GM20431 (cell line): ENCODE results near the gene PARP16.

Source experiments
- in situ Hi-C: fragments of 300-500 bp; cut with MseI, MboI; formaldehyde crosslinking; loops from one replicate; pipeline ENCODE4 v1.15.0; 2020; ENCODE audit warnings: low sequenced_read_pairs; ENCODE audit not compliant: unreplicated experiment

PARP16 gene, protein sequence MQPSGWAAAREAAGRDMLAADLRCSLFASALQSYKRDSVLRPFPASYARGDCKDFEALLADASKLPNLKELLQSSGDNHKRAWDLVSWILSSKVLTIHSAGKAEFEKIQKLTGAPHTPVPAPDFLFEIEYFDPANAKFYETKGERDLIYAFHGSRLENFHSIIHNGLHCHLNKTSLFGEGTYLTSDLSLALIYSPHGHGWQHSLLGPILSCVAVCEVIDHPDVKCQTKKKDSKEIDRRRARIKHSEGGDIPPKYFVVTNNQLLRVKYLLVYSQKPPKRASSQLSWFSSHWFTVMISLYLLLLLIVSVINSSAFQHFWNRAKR

DNA sequence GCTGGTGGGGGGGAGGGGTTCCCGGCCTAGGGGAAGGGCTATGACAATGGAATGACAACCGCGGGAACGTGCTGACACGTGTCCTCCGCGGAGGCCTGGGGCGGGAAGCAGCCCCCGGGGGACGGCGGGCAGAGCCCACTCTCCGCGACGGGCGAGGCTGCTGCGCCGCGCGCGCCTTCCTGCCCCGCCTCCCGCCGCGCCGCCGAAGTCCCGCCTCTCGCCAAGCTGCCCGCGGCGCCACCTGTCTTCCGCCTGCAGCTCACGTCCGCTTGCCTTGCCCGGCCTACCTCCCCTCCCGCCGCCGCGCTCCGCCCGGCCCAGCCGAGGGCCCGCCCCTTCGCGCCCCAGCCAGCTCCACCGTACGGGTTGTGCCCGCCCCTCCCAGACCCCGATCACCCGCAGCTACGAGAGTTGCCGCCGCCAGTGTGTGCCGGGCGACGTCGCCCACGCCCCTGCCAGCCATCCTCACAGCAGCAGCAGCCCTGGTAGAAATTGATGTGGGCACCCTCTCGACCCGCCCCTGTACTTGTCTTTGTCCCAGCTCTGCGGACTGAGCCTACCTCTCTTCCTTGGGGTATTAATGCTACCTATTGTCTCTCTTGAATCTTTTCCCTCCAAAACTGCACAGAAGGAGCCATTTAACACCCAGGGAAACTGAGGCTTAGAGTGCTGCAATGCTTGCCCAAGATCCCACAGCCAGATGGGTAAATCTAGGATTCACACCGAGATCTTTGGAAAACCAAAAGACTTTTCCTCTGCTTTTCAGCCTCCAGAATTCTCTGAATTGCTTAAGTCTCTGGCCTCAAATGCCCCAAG is at the start of gene PARP16:
PARP16 (minus strand) TSS at position 180 of the 816 bp plus-strand sequence. CDS start 457 bp downstream, outside the sequence.
- in situ Hi-C loops: loop anchor here (10.0 to 25.0 kb wide), 2 partner anchors 102 to 250 kb away; partner anchors contain the start of genes CLPX, MTFMT and SLC51B

DNA sequence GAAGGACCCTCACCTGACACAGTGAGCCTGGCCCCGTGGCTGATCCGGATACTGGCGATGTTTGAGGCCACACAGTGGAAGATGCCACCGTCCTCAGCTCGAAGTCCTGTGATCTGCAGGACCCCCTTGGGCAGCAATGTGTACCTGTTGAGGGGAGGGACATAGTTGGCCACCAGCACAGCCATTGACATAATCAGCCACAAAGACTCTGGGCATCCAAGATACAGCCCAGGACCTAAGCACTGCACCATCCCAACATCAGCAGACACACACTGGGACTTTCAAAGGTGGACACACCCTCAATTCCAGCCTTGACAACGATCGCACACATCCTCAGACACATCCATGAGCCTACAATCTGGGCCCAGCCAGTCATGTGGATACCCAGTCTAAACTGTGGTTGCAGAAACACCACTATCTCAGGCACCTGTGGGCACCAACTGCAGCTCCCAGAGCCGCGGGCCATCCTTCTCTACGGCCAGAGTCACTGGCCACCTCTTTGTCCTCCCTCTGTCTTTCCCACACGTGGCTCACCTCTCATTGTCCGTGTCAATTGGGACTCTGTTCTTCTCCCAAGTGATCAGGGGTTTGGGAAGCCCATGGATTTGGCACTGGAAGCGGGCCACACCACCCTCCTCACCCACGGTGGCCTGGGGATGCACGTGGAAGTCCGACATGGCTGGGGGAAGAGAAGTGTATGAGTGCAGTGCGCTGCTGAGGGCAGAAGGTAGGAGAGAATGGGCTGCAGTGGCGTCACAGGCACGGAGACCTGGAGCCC is 48.8 kb upstream of the PARP16 start:
- in situ Hi-C loops: no loop called here

DNA sequence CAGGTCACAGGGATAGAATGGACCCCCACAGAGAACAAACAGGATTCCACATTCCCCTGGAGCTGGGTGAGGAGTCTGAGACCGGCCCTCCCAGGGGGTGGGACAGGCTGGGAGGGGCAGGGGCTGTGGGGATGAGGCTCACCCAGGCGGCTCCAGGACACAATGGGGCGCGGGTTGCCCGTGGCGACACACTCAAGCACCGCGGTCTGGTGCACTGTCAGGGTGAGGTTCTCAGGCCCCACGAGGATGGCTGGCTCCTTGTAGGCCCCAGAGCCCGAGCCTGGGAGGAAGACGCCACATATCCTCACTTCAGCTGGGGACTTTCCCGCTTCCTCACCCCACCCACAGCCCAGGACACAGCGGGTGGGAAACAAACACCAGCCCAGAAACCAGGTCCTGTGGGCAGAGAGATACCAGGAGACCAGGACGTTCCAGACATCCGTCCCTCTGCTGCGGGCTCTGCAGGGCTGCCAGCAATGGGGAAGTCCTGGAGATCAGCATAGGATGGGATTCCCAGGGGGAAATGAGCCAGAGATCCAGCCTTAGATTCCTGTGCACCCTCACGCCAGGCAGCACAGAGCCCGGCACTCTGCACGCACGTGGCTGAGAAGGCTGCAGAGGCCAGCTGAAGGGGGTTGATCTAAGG is 48.0 kb upstream of the PARP16 start:
- in situ Hi-C loops: no loop called here

DNA sequence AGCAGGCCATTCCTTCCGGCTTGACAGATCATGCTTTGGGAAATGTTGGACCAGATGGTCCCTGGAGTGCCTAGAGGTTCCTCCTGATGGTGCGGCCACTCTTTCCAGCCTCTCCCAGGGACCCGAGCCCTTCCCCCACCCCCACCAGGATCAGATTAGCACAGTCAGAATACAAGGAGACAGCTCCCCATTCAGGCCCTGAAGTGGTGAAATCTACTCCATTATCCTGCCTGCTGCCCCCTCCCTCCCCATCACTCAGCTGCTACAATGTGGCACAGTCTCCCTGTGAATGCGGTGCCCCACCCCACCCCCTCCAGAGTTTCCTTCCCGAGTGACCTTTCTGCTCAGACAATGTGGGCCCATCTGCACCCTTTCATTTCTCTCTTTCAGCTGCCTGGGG is 47.2 kb upstream of the PARP16 start:
- in situ Hi-C loops: no loop called here

DNA sequence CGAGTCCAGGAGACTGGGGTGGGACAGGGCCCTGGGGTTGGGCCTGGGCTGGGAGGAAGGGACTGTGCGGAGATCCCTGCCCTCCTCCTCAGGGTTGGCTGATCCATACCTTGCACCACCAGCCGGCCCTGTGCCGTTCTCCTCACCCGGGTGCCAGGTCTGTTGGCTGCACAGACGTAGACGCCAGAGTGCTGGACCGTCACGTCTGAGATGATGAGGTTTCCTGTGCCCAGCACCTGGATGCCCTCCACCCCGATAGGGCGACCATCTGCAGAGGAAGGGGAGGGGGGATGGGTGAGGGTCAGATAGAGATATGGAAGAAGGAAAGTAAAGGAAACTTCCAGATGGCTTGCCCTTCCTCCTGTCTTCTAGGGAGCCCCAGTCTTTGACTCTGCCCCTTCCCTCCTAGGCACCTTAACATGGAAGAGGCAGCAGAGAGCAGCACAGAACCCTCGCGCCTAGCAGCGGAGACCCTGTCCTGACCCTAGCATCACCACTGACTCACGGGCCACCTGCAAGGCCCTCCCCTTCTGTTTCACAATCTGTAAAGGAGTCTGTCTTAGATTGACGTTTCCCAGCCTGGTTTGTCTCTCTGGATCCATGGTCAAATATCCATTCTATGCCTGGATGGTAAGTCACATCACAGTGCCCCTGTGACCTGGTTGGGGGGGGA is 46.6 kb upstream of the PARP16 start:
- in situ Hi-C loops: no loop called here

DNA sequence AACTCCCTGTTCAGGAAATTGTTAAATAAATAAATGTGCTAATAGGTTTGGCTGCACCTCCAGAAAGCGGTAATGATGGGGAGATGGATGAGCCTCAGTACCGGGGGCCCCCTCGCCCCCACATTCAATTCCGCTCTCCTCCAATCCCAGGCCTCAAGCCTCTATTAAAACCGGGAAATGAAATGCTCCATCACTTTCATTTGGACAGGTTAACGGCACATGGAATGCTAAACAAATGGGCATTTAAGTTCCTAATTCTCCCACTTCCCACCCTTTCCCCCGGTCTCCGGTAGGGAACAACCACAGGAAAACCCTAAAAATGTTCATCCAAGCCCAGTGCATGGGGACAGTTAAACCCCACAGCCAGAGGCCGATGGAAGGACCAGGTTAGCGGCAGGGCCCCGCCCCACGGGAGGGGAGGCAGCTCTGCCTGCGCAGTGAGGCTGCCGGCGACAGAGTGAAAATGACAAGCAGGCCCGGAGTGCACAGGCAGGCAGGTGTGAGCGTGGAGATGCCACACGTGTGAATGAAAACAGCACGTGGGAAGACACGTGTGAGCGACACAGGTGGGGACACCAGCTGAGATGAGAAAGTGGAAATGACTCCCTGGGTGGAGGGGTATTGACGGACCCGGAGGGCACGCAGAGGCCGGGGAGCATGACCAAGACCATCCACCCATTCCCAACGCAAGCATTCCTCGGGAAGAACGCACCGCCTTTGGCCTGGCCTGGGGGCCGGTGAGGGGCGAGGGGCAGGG is 45.9 kb upstream of the PARP16 start:
- in situ Hi-C loops: no loop called here

DNA sequence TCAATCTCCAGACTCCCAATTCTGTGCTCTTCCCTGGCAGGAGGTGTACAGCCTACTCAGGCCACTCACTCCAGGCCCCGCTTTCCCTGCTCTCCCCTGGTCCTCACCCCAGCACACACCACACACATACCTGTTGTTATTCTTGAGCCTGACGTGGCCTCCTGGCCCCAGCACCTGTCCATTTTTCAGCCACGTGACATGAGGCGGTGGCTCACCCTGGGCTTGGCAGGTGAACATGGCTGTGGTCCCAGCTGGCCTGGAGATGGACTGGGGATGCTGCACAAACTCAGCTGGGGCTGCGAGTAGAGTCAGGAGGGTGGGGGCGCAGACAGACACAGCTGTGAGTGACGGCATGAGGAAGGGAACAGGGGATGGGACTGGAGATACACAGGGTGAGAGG is 45.1 kb upstream of the PARP16 start:
- in situ Hi-C loops: no loop called here

DNA sequence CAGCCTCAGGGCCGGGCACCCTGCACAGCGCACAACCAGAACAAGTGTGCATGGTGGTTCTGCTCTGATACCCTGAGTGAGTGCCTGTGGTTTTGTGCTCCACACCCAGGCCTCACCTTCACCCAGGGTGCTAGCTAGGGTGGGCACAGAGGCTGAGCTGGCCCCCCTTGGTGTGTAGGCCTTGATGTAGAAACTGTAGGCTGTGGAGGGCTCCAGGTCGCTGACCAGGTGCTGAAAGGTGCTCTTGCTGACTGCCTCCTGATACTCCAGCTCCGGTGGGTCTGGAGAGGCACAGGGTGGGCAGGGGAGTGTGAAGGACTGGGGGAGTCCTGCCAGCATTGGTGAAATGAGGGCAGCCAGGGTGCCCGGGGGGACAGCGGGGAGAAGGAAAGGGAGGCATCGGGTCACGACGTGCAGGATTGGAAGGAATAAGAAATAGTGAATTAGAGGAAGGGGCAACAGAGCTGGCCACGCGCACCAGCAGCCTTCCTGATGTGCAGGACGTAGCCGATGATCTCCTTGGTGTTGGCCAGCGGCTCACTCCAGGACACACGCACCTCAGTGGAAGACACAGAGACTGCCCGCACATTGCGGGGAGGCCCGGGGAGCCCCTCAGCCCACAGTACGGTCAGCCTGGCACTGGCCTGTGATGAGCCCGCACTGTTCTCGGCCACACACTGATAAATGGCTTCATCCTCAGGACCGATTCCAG is 44.4 kb upstream of the PARP16 start:
- in situ Hi-C loops: no loop called here

DNA sequence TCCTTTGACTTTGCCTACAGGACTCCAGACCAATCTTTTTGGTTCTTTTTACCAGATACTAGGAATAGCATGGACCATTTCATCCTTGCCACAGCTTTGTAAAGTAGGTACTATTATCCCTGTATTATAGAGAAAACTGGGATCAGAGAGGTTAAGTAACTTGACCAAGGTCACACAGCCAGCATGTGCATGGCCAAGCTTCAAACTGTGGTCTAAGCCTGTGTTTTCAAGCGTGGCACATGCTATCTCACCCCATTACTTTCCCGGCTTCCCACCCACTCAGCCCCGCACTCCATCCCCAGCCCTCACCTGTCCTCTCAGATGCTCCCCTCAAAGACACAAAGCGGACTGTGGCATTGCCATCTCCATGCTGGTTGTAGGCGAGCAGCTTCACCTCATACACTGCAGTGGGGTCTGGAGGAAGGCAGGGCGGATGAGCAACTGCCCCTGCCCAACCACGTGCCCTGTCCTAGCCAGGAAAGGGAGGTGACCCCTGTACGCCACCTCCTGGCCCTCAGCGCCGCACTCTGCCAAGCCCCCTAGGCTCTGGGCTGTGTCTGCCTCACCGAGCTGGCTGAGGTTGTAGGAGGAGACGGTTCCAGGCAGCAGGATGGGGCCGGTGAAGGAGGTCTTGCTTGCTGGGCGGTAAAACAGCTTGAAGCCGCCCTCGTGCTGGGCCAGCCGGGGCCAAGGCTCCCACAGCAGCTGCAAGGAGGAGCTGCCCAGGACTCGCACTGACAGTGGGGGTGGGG is 43.5 kb upstream of the PARP16 start:
- in situ Hi-C loops: no loop called here

DNA sequence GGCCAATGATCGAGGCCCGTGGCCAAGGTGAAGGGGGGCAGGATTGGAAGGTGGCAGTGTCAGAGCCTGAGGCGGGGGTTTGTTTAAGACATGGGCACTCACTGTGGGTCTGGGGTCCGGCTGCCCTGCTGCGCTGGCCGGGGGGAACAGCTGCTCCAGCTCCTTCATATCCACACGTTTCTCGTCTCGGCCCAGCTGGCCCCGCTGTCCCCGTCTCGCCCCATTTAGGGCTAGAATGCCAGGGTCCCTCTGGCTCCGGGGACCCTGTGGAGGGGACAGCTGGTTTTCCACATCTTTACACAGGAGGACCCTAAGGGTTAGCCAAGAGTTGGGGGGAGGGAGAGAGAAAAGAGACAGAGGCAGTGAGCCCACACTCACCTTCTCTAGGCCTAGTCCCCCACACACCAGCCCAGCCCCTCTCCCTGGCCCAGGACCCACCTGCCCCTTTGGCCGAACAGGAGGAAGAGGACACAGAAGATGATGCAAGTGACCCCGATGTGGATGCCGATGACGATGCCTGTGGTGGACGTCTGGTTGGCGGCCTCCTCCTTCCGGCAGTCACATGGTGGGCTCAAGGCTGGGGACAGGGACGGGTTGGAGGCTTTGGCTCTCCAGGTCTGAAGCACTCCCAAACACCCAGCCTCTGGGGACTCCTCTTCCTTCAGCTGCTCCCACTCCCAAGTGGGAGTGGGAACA is 42.8 kb upstream of the PARP16 start:
- in situ Hi-C loops: no loop called here

DNA sequence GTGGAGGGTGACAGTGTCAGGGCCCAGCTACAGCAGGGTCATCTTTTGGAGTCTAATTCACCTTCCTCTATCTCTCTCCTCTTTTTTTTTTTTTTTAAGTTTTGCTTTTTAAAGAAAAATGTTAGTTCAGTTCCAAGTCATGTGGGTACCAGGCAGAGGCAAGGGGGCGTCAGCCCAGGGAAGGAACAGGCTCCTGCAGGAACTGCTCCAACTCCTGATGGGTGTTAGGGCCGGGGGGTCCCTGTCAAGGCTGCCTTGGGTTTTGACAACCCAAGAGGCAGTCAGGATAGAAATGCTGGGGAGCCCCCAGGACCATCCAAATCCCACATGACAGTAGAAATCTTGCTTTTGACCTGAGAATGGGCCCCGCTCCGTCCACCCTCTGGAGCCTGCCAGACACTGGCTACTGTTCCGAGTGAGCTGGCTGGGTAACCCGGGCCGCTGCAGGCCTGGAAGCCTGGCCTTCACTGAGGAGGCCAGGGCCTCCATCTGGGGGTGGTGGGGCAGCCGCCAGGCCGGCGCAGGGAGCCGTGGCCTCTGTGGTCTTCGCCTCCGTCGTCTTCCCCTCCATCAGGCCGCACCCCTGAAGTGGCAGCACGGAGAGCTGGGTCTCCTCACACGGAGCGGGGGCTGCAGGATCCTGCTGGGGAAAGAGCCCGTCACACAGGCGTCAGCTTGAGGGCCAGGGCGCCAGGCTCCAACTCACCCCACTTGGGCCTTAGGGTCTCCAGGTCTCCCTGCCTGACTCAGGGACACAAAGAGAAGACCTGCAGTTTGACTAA is 42.0 kb upstream of the PARP16 start:
- in situ Hi-C loops: no loop called here

DNA sequence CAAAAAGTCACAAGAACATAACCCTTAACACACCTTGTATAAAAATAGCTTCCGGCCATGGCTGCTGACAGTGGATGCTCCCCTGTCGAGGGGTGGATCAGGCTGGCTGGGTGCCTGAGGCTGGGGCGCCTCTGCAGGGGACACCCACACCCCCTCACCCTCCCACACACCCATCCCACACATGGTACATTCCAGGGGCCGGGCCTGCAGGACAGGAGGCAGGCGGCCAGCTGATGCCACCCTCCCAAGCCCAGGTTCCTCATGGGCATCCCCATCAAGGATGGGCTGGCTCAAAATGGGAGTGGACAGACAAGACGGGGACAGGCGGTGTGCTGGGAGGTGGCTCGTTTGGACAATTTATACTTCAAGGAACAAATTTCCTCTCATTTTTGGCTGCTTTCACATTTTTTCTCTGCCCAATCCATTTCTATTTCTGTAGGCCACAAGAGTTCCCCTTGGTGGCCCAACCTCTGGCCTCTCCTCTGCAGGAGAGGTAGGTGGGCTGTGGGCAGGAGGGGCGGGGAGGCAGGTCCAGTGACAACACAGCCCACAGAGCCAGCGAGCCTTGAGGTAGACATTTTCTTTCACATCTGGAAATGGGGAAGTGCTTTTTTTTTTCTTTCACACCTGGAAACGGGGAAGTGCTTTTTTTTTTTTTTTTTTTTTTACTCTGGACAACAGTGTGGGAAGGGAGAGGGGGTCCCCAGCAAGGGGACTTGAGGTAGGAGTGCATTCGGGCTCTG is 41.1 kb upstream of the PARP16 start:
- in situ Hi-C loops: no loop called here

DNA sequence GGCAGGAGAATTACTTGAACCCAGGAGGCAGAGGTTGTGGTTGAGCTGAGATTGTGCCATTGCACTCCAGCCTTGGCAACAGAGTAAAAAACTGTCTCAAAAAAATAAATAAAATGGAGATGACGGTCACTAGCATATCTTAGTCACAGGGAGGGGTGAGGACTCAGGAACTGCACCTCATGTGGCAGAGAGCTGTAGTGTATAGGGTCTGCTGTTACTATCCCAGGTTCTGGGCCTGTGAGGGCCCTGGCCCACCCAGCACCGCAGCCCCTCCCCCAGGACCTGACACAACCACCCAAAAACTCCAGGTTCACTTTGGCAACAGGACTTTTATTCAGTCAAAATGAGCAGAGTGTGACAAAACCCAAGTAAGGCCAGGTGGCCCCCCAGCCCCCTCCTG is 40.1 kb upstream of the PARP16 start:
- in situ Hi-C loops: no loop called here

DNA sequence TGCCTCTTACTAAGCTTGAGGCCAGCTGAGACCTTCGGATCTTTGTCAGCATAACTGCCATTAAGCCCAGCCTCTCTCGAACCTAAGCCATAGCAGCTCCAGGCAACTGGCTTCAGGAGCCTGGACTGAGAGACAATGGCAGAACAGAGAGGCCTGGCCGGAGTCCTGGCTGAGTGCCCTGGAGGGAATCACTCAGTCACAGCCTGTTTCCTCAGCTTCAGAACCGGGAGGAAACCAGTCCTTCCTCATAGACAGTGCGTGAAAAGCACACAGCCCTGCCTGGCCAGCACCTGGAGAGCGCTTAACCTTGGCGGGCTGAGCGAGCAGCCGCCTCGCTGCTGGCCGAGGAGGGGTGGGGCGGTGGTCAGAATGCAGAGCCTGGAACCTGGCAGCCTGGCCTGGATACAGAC is 39.4 kb upstream of the PARP16 start:
- in situ Hi-C loops: no loop called here

DNA sequence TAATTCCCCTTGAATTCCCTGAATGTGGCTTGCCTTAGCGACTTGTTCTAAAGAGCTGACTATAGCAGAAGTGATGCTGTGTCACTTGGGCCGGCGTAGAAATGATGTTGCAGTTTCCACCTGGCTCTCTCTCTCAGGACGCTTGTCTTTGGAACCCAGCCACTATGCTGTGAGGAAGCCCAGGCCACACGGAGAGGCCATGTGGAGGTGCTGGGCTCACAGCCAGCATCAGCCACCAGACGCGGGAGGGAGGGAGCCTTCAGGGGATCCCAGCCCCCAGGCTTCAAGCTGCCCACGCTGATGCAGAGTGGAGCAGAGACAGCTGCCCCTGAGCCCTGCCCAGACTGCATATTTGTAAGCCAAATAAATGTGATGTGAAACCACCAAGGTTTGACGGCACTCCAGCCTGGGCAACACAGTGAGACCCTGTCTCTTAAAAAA is 36.4 kb upstream of the PARP16 start:
- in situ Hi-C loops: no loop called here
